WTC11 (cell line): ENCODE data around the gene CACNA2D1.

Experiments
- CTCF ChIP-seq: fragments of 200-600 bp; IDR thresholded peaks from 2 replicates; pipeline ENCODE4 v1.8.0; 2022; ENCODE audit warnings: antibody characterized with exemption
- FOXK1 ChIP-seq: sonication (generic); formaldehyde crosslinking; IDR thresholded peaks from 2 replicates; pipeline ENCODE4 v1.8.0; 2022; ENCODE audit warnings: mild to moderate bottlenecking, moderate library complexity, missing genetic modification reagents
- IRF2 ChIP-seq: sonication (generic); formaldehyde crosslinking; IDR thresholded peaks from 2 replicates; pipeline ENCODE4 v1.8.0; 2022; ENCODE audit warnings: low read depth, missing genetic modification reagents, borderline replicate concordance
- KAT7 ChIP-seq: sonication (generic); formaldehyde crosslinking; IDR thresholded peaks from 2 replicates; pipeline ENCODE4 v1.8.1; 2023; ENCODE audit warnings: missing genetic modification reagents, mild to moderate bottlenecking, borderline replicate concordance
- NR1H2 ChIP-seq: sonication (generic); formaldehyde crosslinking; IDR thresholded peaks from 2 replicates; pipeline ENCODE4 v1.9.0; 2021; ENCODE audit warnings: mild to moderate bottlenecking, moderate library complexity, missing genetic modification reagents
- NR3C1 ChIP-seq: sonication (generic); formaldehyde crosslinking; conservative IDR thresholded peaks from 2 replicates; pipeline ENCODE4 v1.8.1; 2023; ENCODE audit warnings: low read depth, mild to moderate bottlenecking, missing genetic modification reagents
- TEAD4 ChIP-seq: sonication (generic); formaldehyde crosslinking; IDR thresholded peaks from 2 replicates; pipeline ENCODE4 v1.8.0; 2022; ENCODE audit warnings: mild to moderate bottlenecking, missing genetic modification reagents
- USF2 ChIP-seq: sonication (generic); formaldehyde crosslinking; IDR thresholded peaks from 2 replicates; pipeline ENCODE4 v1.8.1; 2023; ENCODE audit warnings: mild to moderate bottlenecking, missing genetic modification reagents, moderate library complexity
- ZBTB43 ChIP-seq: sonication (generic); formaldehyde crosslinking; IDR thresholded peaks from 2 replicates; pipeline ENCODE4 v1.8.1; 2023; ENCODE audit warnings: mild to moderate bottlenecking, missing genetic modification reagents
- TF ChIP-seq, protein P1 (sequence below): sonication (generic); formaldehyde crosslinking; IDR thresholded peaks from 2 replicates; pipeline ENCODE4 v1.8.1; 2022; ENCODE audit warnings: low read depth, missing genetic modification reagents, borderline replicate concordance
- TF ChIP-seq, protein P2 (sequence below): sonication (generic); formaldehyde crosslinking; conservative IDR thresholded peaks from 2 replicates; pipeline ENCODE4 v1.8.1; 2022; ENCODE audit warnings: mild to moderate bottlenecking, missing genetic modification reagents

GRCh38 chr7:82393076-82393839 lies 50.3 kb downstream of the CACNA2D1 start:
- TF ChIP-seq IRF2 (CRISPR knock-in tag), result no peak
- TF ChIP-seq NR1H2, result no peak
- TF ChIP-seq KAT7 (CRISPR knock-in tag), result no peak
- TF ChIP-seq, protein P1, sequence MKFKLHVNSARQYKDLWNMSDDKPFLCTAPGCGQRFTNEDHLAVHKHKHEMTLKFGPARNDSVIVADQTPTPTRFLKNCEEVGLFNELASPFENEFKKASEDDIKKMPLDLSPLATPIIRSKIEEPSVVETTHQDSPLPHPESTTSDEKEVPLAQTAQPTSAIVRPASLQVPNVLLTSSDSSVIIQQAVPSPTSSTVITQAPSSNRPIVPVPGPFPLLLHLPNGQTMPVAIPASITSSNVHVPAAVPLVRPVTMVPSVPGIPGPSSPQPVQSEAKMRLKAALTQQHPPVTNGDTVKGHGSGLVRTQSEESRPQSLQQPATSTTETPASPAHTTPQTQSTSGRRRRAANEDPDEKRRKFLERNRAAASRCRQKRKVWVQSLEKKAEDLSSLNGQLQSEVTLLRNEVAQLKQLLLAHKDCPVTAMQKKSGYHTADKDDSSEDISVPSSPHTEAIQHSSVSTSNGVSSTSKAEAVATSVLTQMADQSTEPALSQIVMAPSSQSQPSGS (CRISPR knock-in tag), result no peak
- no peak for TF ChIP-seq TEAD4 (CRISPR knock-in tag)
- no peak for TF ChIP-seq USF2 (CRISPR knock-in tag)
- TF ChIP-seq, protein P2, sequence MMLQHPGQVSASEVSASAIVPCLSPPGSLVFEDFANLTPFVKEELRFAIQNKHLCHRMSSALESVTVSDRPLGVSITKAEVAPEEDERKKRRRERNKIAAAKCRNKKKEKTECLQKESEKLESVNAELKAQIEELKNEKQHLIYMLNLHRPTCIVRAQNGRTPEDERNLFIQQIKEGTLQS (CRISPR knock-in tag), result no peak
- TF ChIP-seq CTCF, result no peak
- TF ChIP-seq FOXK1 (CRISPR knock-in tag), result no peak
- TF ChIP-seq ZBTB43 (CRISPR knock-in tag), result no peak
- TF ChIP-seq NR3C1 (CRISPR knock-in tag), result no peak
